Hematopoietic multipotent progenitor cell (in vitro differentiated cells): ENCODE data around the gene SETD2. TPM values are rescaled to one million over a fixed set of nuclear protein-coding genes. Genes with fewer than 3 reads are reported as not detected.

Source experiments
- DNase-seq, 3 donors: peaks; one replicate each; pipeline ENCODE4 v3.0.0-alpha.2; 2011 to 2015; ENCODE audit warnings: low read depth in 2 of 3, low spot score in 2 of 3
- total RNA-seq: library from RNA; depleted of rRNA; stranded (reverse); fragments of >200 nt; gene quantifications from one replicate; pipeline ENCODE4 v1.2.3, GENCODE V29; 2012

The SETD2 gene
- total RNA-seq, 1 donor = 24.2 TPM

- no peak for DNase-seq
These were observed 162.8 kb downstream of the SETD2 start for GRCh38 chr3:47000922-47001730.

GRCh38 chr3:47000198-47000815, 163.6 kb downstream of the SETD2 start:
- no peak for DNase-seq

GRCh38 chr3:46999516-47000197, 164.3 kb downstream of the SETD2 start:
- DNase-seq = no peak

GRCh38 chr3:46998852-46999515, 164.9 kb downstream of the SETD2 start:
- no peak for DNase-seq

GRCh38 chr3:46998121-46998851, 165.6 kb downstream of the SETD2 start:
- DNase-seq = peak; percentile 58 to 78 (median 74)

GRCh38 chr3:46997453-46998091, 166.3 kb downstream of the SETD2 start:
- no peak for DNase-seq

- no peak for DNase-seq
These were observed 167.0 kb downstream of the SETD2 start for GRCh38 chr3:46996689-46997452.

GRCh38 chr3:46995901-46996562, 167.9 kb downstream of the SETD2 start:
- DNase-seq = no peak

GRCh38 chr3:46994801-46995731, 168.8 kb downstream of the SETD2 start:
- DNase-seq = no peak

- DNase-seq = no peak
These were observed 169.9 kb downstream of the SETD2 start for GRCh38 chr3:46993986-46994385.

GRCh38 chr3:46993292-46993691, 170.6 kb downstream of the SETD2 start:
- no peak for DNase-seq

GRCh38 chr3:46992231-46992630, 171.7 kb downstream of the SETD2 start:
- no peak for DNase-seq

- no peak for DNase-seq
These were observed 172.3 kb downstream of the SETD2 start for GRCh38 chr3:46991406-46992165.

GRCh38 chr3:46990573-46991374, 173.1 kb downstream of the SETD2 start:
- no peak for DNase-seq

- no peak for DNase-seq
These were observed 174.6 kb downstream of the SETD2 start for GRCh38 chr3:46989146-46989810.

- no peak for DNase-seq
These were observed 175.3 kb downstream of the SETD2 start for GRCh38 chr3:46988616-46989015.
